Temporal lobe (tissue), 1 donor: Measurements from ENCODE around the gene CCNE1. TPM values are rescaled to one million over a fixed set of nuclear protein-coding genes. Genes with fewer than 3 reads are reported as not detected.

Experiments
- total RNA-seq: library from RNA; depleted of rRNA; stranded (reverse); fragments of >200 nt; gene quantifications from one replicate; pipeline ENCODE4 v1.2.3, GENCODE V29; 2014

The CCNE1 gene
- total RNA-seq, 1 donor from 2014 or later, result 1.2 TPM

Other genes starting within 250 kb of the CCNE1 start
- 38.8 TPM for gene POP4, start 205.7 kb upstream of the CCNE1 start, total RNA-seq
- 0.49 TPM for gene PLEKHF1, start 146.5 kb upstream of the CCNE1 start, total RNA-seq
- gene C19orf12, start 96.7 kb upstream of the CCNE1 start, total RNA-seq, result 35.9 TPM
- 73.5 TPM for gene URI1, start 130.2 kb downstream of the CCNE1 start, total RNA-seq